Neural progenitor cell (in vitro differentiated cells): Measurements from ENCODE around the gene KAZN. TPM values are rescaled to one million over a fixed set of nuclear protein-coding genes. Genes with fewer than 3 reads are reported as not detected.

Source experiments
- DNase-seq: peaks from one replicate; pipeline ENCODE4 v3.0.0-alpha.2; 2016; ENCODE audit warnings: low spot score
- H2AFZ ChIP-seq: fragments of 200-600 bp; sonication (generic); replicated peaks from 2 replicates; pipeline ENCODE4 v1.6.1; 2016; ENCODE audit warnings: antibody characterized with exemption
- H3F3A ChIP-seq: fragments of 200-600 bp; sonication (generic); 2 replicates; pipeline ENCODE4 v1.6.1; 2016; ENCODE audit warnings: antibody characterized with exemption, low read depth
- H3K27ac ChIP-seq: fragments of 200-600 bp; sonication (generic); 2 replicates; pipeline ENCODE4 v1.5.1; 2016; ENCODE audit warnings: mild to moderate bottlenecking
- H3K27me3 ChIP-seq: fragments of 200-600 bp; sonication (generic); 2 replicates; pipeline ENCODE4 v1.6.1; 2016; ENCODE audit warnings: mild to moderate bottlenecking, moderate library complexity
- H3K36me3 ChIP-seq: fragments of 200-600 bp; sonication (generic); 2 replicates; pipeline ENCODE4 v1.5.1; 2016
- H3K4me1 ChIP-seq: fragments of 200-600 bp; sonication (generic); 2 replicates; pipeline ENCODE4 v1.6.1; 2016; ENCODE audit warnings: mixed run types
- H3K4me2 ChIP-seq: fragments of 200-600 bp; sonication (generic); 2 replicates; pipeline ENCODE4 v1.6.1; 2016
- H3K4me3 ChIP-seq: fragments of 200-600 bp; sonication (generic); 2 replicates; pipeline ENCODE4 v1.5.1; 2016
- H3K79me2 ChIP-seq: fragments of 200-600 bp; sonication (generic); 2 replicates; pipeline ENCODE4 v1.6.1; 2016; ENCODE audit warnings: low read depth
- H3K9ac ChIP-seq: fragments of 200-600 bp; sonication (generic); 2 replicates; pipeline ENCODE4 v1.6.1; 2016
- H3K9me3 ChIP-seq: fragments of 200-600 bp; sonication (generic); 2 replicates; pipeline ENCODE4 v1.5.1; 2016; ENCODE audit warnings: low read depth
- H4K20me1 ChIP-seq: fragments of 200-600 bp; sonication (generic); 2 replicates; pipeline ENCODE4 v1.6.1; 2016; ENCODE audit warnings: low read depth
- H3K27ac Mint-ChIP-seq: 3 replicates; pipeline ENCODE4 v1.8.0; 2021; ENCODE audit warnings: mixed read lengths
- H3K27me3 Mint-ChIP-seq: 2 replicates; pipeline ENCODE4 v1.8.0; 2022; ENCODE audit warnings: low read depth, mild to moderate bottlenecking, inconsistent platforms, moderate library complexity, mixed read lengths; ENCODE audit not compliant: insufficient read depth
- H3K36me3 Mint-ChIP-seq: 3 replicates; pipeline ENCODE4 v1.8.0; 2021; ENCODE audit warnings: mixed read lengths
- H3K4me1 Mint-ChIP-seq: 3 replicates; pipeline ENCODE4 v1.8.0; 2021; ENCODE audit warnings: mixed read lengths
- H3K4me3 Mint-ChIP-seq: 3 replicates; pipeline ENCODE4 v1.8.0; 2021; ENCODE audit warnings: mild to moderate bottlenecking, moderate library complexity, mixed read lengths
- H3K9me3 Mint-ChIP-seq: 3 replicates; pipeline ENCODE4 v1.8.0; 2020; ENCODE audit warnings: mixed read lengths
- CTCF ChIP-seq: fragments of 200-600 bp; sonication (generic); IDR thresholded peaks from 2 replicates; pipeline ENCODE4 v1.5.1; 2017; ENCODE audit warnings: antibody characterized with exemption, mild to moderate bottlenecking
- EZH2 ChIP-seq: fragments of 200-600 bp; sonication (generic); IDR thresholded peaks from 2 replicates; pipeline ENCODE4 v1.6.1; 2017; ENCODE audit warnings: antibody characterized with exemption, mild to moderate bottlenecking, moderate library complexity
- EZH2phosphoT487 ChIP-seq: fragments of 200-600 bp; sonication (generic); IDR thresholded peaks from 2 replicates; pipeline ENCODE4 v1.6.1; 2017; ENCODE audit warnings: antibody characterized with exemption
- total RNA-seq: library from RNA; depleted of rRNA; stranded (reverse); fragments of >200 nt; gene quantifications from 2 replicates; pipeline ENCODE4 v1.2.3, GENCODE V29; 2015; ENCODE audit warnings: low replicate concordance

Gene KAZN
- total RNA-seq, 1 donor from 2014 or later = 6.1 TPM

- DNase-seq = no peak
- H3K27ac Mint-ChIP-seq = no peak overlapping the region
- Histone ChIP-seq H3K9me3 (no peaks in the 10 kb centered on the region), H3K4me3 (no peak overlapping the region), H3K27me3 (no peaks in the 10 kb centered on the region), H3K4me2 (no peak overlapping the region), H3K27ac (no peak overlapping the region), H3F3A (no peaks in the 10 kb centered on the region), H4K20me1 (peaks cover 3% of the 10 kb centered on the region), H3K79me2 (no peaks in the 10 kb centered on the region), H3K36me3 (no peaks in the 10 kb centered on the region), H3K9ac (no peak overlapping the region), H3K4me1 (no peaks in the 10 kb centered on the region), H2AFZ (no peak overlapping the region)
- peaks cover 12% of the 10 kb centered on the region for H3K36me3 Mint-ChIP-seq
- H3K4me3 Mint-ChIP-seq = no peak overlapping the region
- H3K27me3 Mint-ChIP-seq = peaks cover 7% of the 10 kb centered on the region
- H3K4me1 Mint-ChIP-seq = peaks cover 11% of the 10 kb centered on the region
- peaks cover 7% of the 10 kb centered on the region for H3K9me3 Mint-ChIP-seq
- no peak for TF ChIP-seq CTCF
- TF ChIP-seq EZH2phosphoT487 = no peak
- no peak for TF ChIP-seq EZH2
Measured at GRCh38 chr1:14715266-14715665, 116.8 kb downstream of the KAZN start.

GRCh38 chr1:14715802-14716201 is 117.3 kb downstream of the KAZN start:
- Histone ChIP-seq H3K27me3 (no peaks in the 10 kb centered on the region), H2AFZ (no peak overlapping the region), H3K79me2 (no peaks in the 10 kb centered on the region), H4K20me1 (peaks cover 3% of the 10 kb centered on the region), H3K36me3 (no peaks in the 10 kb centered on the region), H3K27ac (no peak overlapping the region), H3K4me2 (no peak overlapping the region), H3K4me1 (no peaks in the 10 kb centered on the region), H3F3A (no peaks in the 10 kb centered on the region), H3K9me3 (no peaks in the 10 kb centered on the region), H3K4me3 (no peak overlapping the region), H3K9ac (no peak overlapping the region)
- Mint-ChIP-seq H3K27ac (no peak overlapping the region), H3K9me3 (peaks cover 7% of the 10 kb centered on the region), H3K4me3 (no peak overlapping the region), H3K36me3 (peaks cover 12% of the 10 kb centered on the region), H3K4me1 (peaks cover 11% of the 10 kb centered on the region), H3K27me3 (peaks cover 7% of the 10 kb centered on the region)
- DNase-seq = no peak
- TF ChIP-seq EZH2phosphoT487 (no peak), EZH2 (no peak), CTCF (no peak)

GRCh38 chr1:14716474-14716873 is 118.0 kb downstream of the KAZN start:
- Histone ChIP-seq H3F3A (no peaks in the 10 kb centered on the region), H3K4me1 (no peaks in the 10 kb centered on the region), H3K27ac (no peak overlapping the region), H3K79me2 (no peaks in the 10 kb centered on the region), H3K9ac (no peak overlapping the region), H2AFZ (no peak overlapping the region), H3K36me3 (no peaks in the 10 kb centered on the region), H4K20me1 (peaks cover 3% of the 10 kb centered on the region), H3K9me3 (no peaks in the 10 kb centered on the region), H3K4me2 (no peak overlapping the region), H3K4me3 (no peak overlapping the region), H3K27me3 (no peaks in the 10 kb centered on the region)
- H3K4me1 Mint-ChIP-seq = peaks cover 11% of the 10 kb centered on the region
- no peak for DNase-seq
- no peak for TF ChIP-seq CTCF
- no peak for TF ChIP-seq EZH2
- TF ChIP-seq EZH2phosphoT487 = no peak
- H3K4me3 Mint-ChIP-seq = no peak overlapping the region
- H3K27me3 Mint-ChIP-seq = peaks cover 7% of the 10 kb centered on the region
- peak overlapping the region; percentile 34 for H3K27ac Mint-ChIP-seq
- H3K36me3 Mint-ChIP-seq = peaks cover 12% of the 10 kb centered on the region
- peaks cover 7% of the 10 kb centered on the region for H3K9me3 Mint-ChIP-seq

GRCh38 chr1:14718476-14718875 is 120.0 kb downstream of the KAZN start:
- Histone ChIP-seq H3K4me2 (no peak overlapping the region), H3F3A (peaks cover 2% of the 10 kb centered on the region), H3K9ac (no peak overlapping the region), H2AFZ (no peak overlapping the region), H3K4me3 (no peak overlapping the region), H3K36me3 (no peaks in the 10 kb centered on the region), H3K4me1 (peaks cover 7% of the 10 kb centered on the region), H3K27ac (no peak overlapping the region), H3K27me3 (no peaks in the 10 kb centered on the region), H3K79me2 (peaks cover 6% of the 10 kb centered on the region), H4K20me1 (peaks cover 3% of the 10 kb centered on the region), H3K9me3 (no peaks in the 10 kb centered on the region)
- peaks cover 11% of the 10 kb centered on the region for H3K4me1 Mint-ChIP-seq
- H3K36me3 Mint-ChIP-seq = peaks cover 15% of the 10 kb centered on the region
- H3K4me3 Mint-ChIP-seq = no peak overlapping the region
- no peak for TF ChIP-seq EZH2phosphoT487
- no peak for TF ChIP-seq EZH2
- TF ChIP-seq CTCF = no peak
- DNase-seq = no peak
- H3K27me3 Mint-ChIP-seq = peaks cover 11% of the 10 kb centered on the region
- H3K27ac Mint-ChIP-seq = no peak overlapping the region
- peaks cover 9% of the 10 kb centered on the region for H3K9me3 Mint-ChIP-seq
